ENCODE measurements around the gene FIGLA. TPM values are rescaled to one million over a fixed set of nuclear protein-coding genes. Genes with fewer than 3 reads are reported as not detected.
"Not testable (repeated sequence)": the region's sequence is repeated elsewhere in the genome, so short reads cannot be mapped to it uniquely, and the experiment has no call there.

The FIGLA gene
- total RNA-seq, 1 experiment from 2014 or later = not detected

GRCh38 chr2:70743068-70743467 lies 47.4 kb downstream of the FIGLA start:
- ChIA-PET POLR2A (no interaction called here), CTCF (no interaction called here), RAD21 (ENCODE audit: low non-redundant PET in 1 of 2, low total read pairs in 2 of 2, uncharacterized antibody in 2 of 2, unreplicated experiment in 2 of 2) (no interaction called here)
- H3K4me1 ChIP-seq (ENCODE audit: control insufficient read depth in 1 of 2, insufficient read depth in 2 of 2, low read length in 2 of 2) = no peaks in the 10 kb centered on the region
- TF ChIP-seq POLR2AphosphoS5 (IDR thresholded peaks at IDR 0.05; ENCODE audit: low read depth, low read length) (no peak), RAD21 (IDR thresholded peaks at IDR 0.05; ENCODE audit: low read depth) (no peak), JUND (IDR thresholded peaks at IDR 0.05) (no peak), ZFX (IDR thresholded peaks at IDR 0.05) (no peak), ATF3 (IDR thresholded peaks at IDR 0.05) (no peak), CEBPB (IDR thresholded peaks at IDR 0.05; ENCODE audit: low read depth) (no peak), YY1 (IDR thresholded peaks at IDR 0.05; ENCODE audit: extremely low read depth, insufficient replicate concordance, low read depth, low read length) (no peak), MAX (IDR thresholded peaks at IDR 0.05) (no peak), SRF (IDR thresholded peaks at IDR 0.05; ENCODE audit: low read depth) (no peak)
- no peaks in the 10 kb centered on the region for H3K27me3 ChIP-seq (ENCODE audit: insufficient read depth, low read length)
- H3K27ac ChIP-seq (ENCODE audit: low read depth, low read length) = no peak overlapping the region
- H4K20me1 ChIP-seq (ENCODE audit: insufficient read depth) = no peaks in the 10 kb centered on the region
- ATAC-seq (no peak), DNase-seq (ENCODE audit: low read depth, low spot score) (no peak)
- no peak overlapping the region for H3K9ac ChIP-seq (ENCODE audit: low read length)
- no peaks in the 10 kb centered on the region for H3K9me2 ChIP-seq (ENCODE audit: insufficient read depth)
- no TSS peak for BruUV-seq (replicated peaks)
- no peak overlapping the region for H2AFZ ChIP-seq (ENCODE audit: low read depth, low read length, poor library complexity, severe bottlenecking)
- intact Hi-C loops (cut with micrococcal nuclease) = no loop called here
- H3K4me3 ChIP-seq (replicated peaks in 1 of 2; ENCODE audit: low read depth in 1 of 2, low read length in 2 of 2) = no peak overlapping the region
- no peaks in the 10 kb centered on the region for H3K9me3 ChIP-seq (ENCODE audit: control insufficient read depth in 1 of 2, insufficient read depth in 1 of 2, low read depth in 1 of 2, low read length in 2 of 2)
- no peaks in the 10 kb centered on the region for H3K79me2 ChIP-seq (ENCODE audit: insufficient read depth, low read length)
- no peak overlapping the region for H3K4me2 ChIP-seq (ENCODE audit: low read length)
- no peaks in the 10 kb centered on the region for H3K36me3 ChIP-seq (ENCODE audit: control insufficient read depth in 1 of 2, insufficient read depth in 2 of 2, low read length in 2 of 2)

GRCh38 chr2:70739492-70739891 lies 51.0 kb downstream of the FIGLA start:
- H3K9me2 ChIP-seq (ENCODE audit: insufficient read depth); H3K4me1 ChIP-seq (ENCODE audit: control insufficient read depth in 1 of 2, insufficient read depth in 2 of 2, low read length in 2 of 2); H3K36me3 ChIP-seq (ENCODE audit: control insufficient read depth in 1 of 2, insufficient read depth in 2 of 2, low read length in 2 of 2); intact Hi-C loops (cut with micrococcal nuclease); H3K27me3 ChIP-seq (ENCODE audit: insufficient read depth, low read length); H2AFZ ChIP-seq (ENCODE audit: low read depth, low read length, poor library complexity, severe bottlenecking); H3K9me3 ChIP-seq (ENCODE audit: control insufficient read depth in 1 of 2, insufficient read depth in 1 of 2, low read depth in 1 of 2, low read length in 2 of 2); CTCF ChIA-PET; DNase-seq (ENCODE audit: low read depth, low spot score); H4K20me1 ChIP-seq (ENCODE audit: insufficient read depth); BruUV-seq (replicated peaks); H3K79me2 ChIP-seq (ENCODE audit: insufficient read depth, low read length); RAD21 ChIA-PET (ENCODE audit: low non-redundant PET in 1 of 2, low total read pairs in 2 of 2, uncharacterized antibody in 2 of 2, unreplicated experiment in 2 of 2); H3K4me2 ChIP-seq (ENCODE audit: low read length); H3K4me3 ChIP-seq (replicated peaks in 1 of 2; ENCODE audit: low read depth in 1 of 2, low read length in 2 of 2); POLR2A ChIA-PET; ATAC-seq; H3K9ac ChIP-seq (ENCODE audit: low read length); H3K27ac ChIP-seq (ENCODE audit: low read depth, low read length): not testable (repeated sequence)
